ENCODE measurements around the gene C1QL1. TPM values are rescaled to one million over a fixed set of nuclear protein-coding genes. Genes with fewer than 3 reads are reported as not detected.

The C1QL1 gene
- total RNA-seq, 1 experiment from 2014 or later = 1.3 TPM

GRCh38 chr17:45013021-45013997 lies 45.2 kb upstream of the C1QL1 start:
- Histone ChIP-seq H3K79me2 (ENCODE audit: low read depth) (no peaks in the 10 kb centered on the region), H3F3A (ENCODE audit: insufficient read depth, low read depth) (peaks cover 11% of the 10 kb centered on the region), H2AFZ (no peak overlapping the region), H3K4me1 (replicated peaks; ENCODE audit: insufficient read depth) (no peaks in the 10 kb centered on the region; the same call in 1 of the 2 replicates), H3K4me3 (no peak overlapping the region), H3K36me3 (ENCODE audit: low read depth) (no peaks in the 10 kb centered on the region), H3K9me2 (ENCODE audit: insufficient read depth) (no peaks in the 10 kb centered on the region), H3K9me3 (ENCODE audit: insufficient read depth, low read depth) (no peaks in the 10 kb centered on the region), H4K20me1 (ENCODE audit: insufficient read depth) (no peaks in the 10 kb centered on the region), H3K4me2 (no peak overlapping the region), H3K27ac (no peak overlapping the region), H3K27me3 (ENCODE audit: insufficient read depth, low read depth) (0 out of 2 replicates have a peak, but pooled peaks cover under 1% of the 10 kb centered on the region)
- intact Hi-C loops (cut with micrococcal nuclease; ENCODE audit: unreplicated experiment) = no loop called here
- ChIA-PET CTCF (no interaction called here), POLR2A (ENCODE audit: unreplicated experiment) (no interaction called here)
- BruUV-seq (replicated peaks) = no TSS peak
- no peak for DNase-seq
- TF ChIP-seq CTCF (conservative IDR thresholded peaks at IDR 0.05) = no peak
- TF ChIP-seq EZH2 (IDR thresholded peaks at IDR 0.05; ENCODE audit: low read depth) = no peak

- POLR2A ChIA-PET (ENCODE audit: unreplicated experiment) = no interaction called here
- TF ChIP-seq CTCF (conservative IDR thresholded peaks at IDR 0.05) = no peak
- TF ChIP-seq EZH2 (IDR thresholded peaks at IDR 0.05; ENCODE audit: low read depth) = no peak
- intact Hi-C loops (cut with micrococcal nuclease; ENCODE audit: unreplicated experiment) = no loop called here
- H4K20me1 ChIP-seq (ENCODE audit: insufficient read depth) = no peaks in the 10 kb centered on the region
- H3K4me1 ChIP-seq (replicated peaks; ENCODE audit: insufficient read depth) = no peaks in the 10 kb centered on the region
- no peak overlapping the region for H2AFZ ChIP-seq
- CTCF ChIA-PET = interaction anchor here (0.5 kb wide), 1 partner anchor 147 kb away, joined by 3 read pairs; no protein-coding TSS in a partner anchor
- DNase-seq = no peak
- H3K4me2 ChIP-seq = no peak overlapping the region
- no peaks in the 10 kb centered on the region for H3K27me3 ChIP-seq (ENCODE audit: insufficient read depth, low read depth)
- H3F3A ChIP-seq (ENCODE audit: insufficient read depth, low read depth) = peaks cover 11% of the 10 kb centered on the region
- no peaks in the 10 kb centered on the region for H3K36me3 ChIP-seq (ENCODE audit: low read depth)
- no peaks in the 10 kb centered on the region for H3K9me3 ChIP-seq (ENCODE audit: insufficient read depth, low read depth)
- no peaks in the 10 kb centered on the region for H3K9me2 ChIP-seq (ENCODE audit: insufficient read depth)
- no TSS peak for BruUV-seq (replicated peaks)
- no peaks in the 10 kb centered on the region for H3K79me2 ChIP-seq (ENCODE audit: low read depth)
- H3K27ac ChIP-seq = no peak overlapping the region
- H3K4me3 ChIP-seq = no peak overlapping the region
These were observed 43.7 kb upstream of the C1QL1 start for GRCh38 chr17:45011767-45012166.

GRCh38 chr17:45009676-45010467 lies 41.8 kb upstream of the C1QL1 start:
- H3K79me2 ChIP-seq (ENCODE audit: low read depth) = no peaks in the 10 kb centered on the region
- POLR2A ChIA-PET (ENCODE audit: unreplicated experiment) = no interaction called here
- TF ChIP-seq EZH2 (IDR thresholded peaks at IDR 0.05; ENCODE audit: low read depth) = no peak
- TF ChIP-seq CTCF (conservative IDR thresholded peaks at IDR 0.05) = no peak
- no peaks in the 10 kb centered on the region for H3K36me3 ChIP-seq (ENCODE audit: low read depth)
- H3K4me2 ChIP-seq = no peak overlapping the region
- peaks cover 7% of the 10 kb centered on the region for H3F3A ChIP-seq (ENCODE audit: insufficient read depth, low read depth)
- no peaks in the 10 kb centered on the region for H3K9me2 ChIP-seq (ENCODE audit: insufficient read depth)
- intact Hi-C loops (cut with micrococcal nuclease; ENCODE audit: unreplicated experiment) = no loop called here
- DNase-seq = no peak
- no peak overlapping the region for H3K4me3 ChIP-seq
- H3K27ac ChIP-seq = no peak overlapping the region
- no peaks in the 10 kb centered on the region for H4K20me1 ChIP-seq (ENCODE audit: insufficient read depth)
- CTCF ChIA-PET = no interaction called here
- H3K27me3 ChIP-seq (ENCODE audit: insufficient read depth, low read depth) = peaks cover 5% of the 10 kb centered on the region; the same call in 1 of the 2 replicates
- no peaks in the 10 kb centered on the region for H3K4me1 ChIP-seq (replicated peaks; ENCODE audit: insufficient read depth)
- no peaks in the 10 kb centered on the region for H3K9me3 ChIP-seq (ENCODE audit: insufficient read depth, low read depth)
- no peak overlapping the region for H2AFZ ChIP-seq
- BruUV-seq (replicated peaks) = no TSS peak

Measured in PC-9 (cell line).